Spleen (tissue), 11 donors: ENCODE results near the gene IFIT2. TPM values are rescaled to one million over a fixed set of nuclear protein-coding genes. Genes with fewer than 3 reads are reported as not detected.

ENCODE experiments used
- DNase-seq: peaks from one replicate; pipeline ENCODE4 v3.0.0-alpha.2; 2020
- H3K27ac ChIP-seq, 8 donors: fragments of 200-600 bp; sonication (generic) in 7 of 8; 1 replicate in 4 of 8; 2 replicates in 4 of 8; pipeline versions ENCODE4 v1.5.0 to v1.8.0; 2016 to 2021; ENCODE audit warnings: inconsistent platforms in 4 of 8, mild to moderate bottlenecking in 4 of 8, moderate library complexity in 1 of 8
- H3K27me3 ChIP-seq, 7 donors: fragments of 200-600 bp; sonication (generic) in 6 of 7; replicated peaks in 1 of 7; 1 replicate in 4 of 7; 2 replicates in 3 of 7; pipeline versions ENCODE4 v1.5.0 to v1.8.0; 2016 to 2021; ENCODE audit warnings: inconsistent platforms in 3 of 7, mild to moderate bottlenecking in 1 of 7
- H3K36me3 ChIP-seq, 6 donors: fragments of 200-600 bp; sonication (generic) in 5 of 6; 1 replicate in 4 of 6; 2 replicates in 2 of 6; pipeline versions ENCODE4 v1.5.0 to v1.8.0; 2016 to 2021; ENCODE audit warnings: inconsistent platforms in 2 of 6
- H3K4me1 ChIP-seq, 6 donors: fragments of 200-600 bp; sonication (generic) in 5 of 6; 1 replicate in 3 of 6; 2 replicates in 3 of 6; pipeline versions ENCODE4 v1.5.0 to v1.8.0; 2016 to 2021; ENCODE audit warnings: inconsistent platforms in 3 of 6
- H3K4me3 ChIP-seq, 8 donors: fragments of 200-600 bp; sonication (generic) in 7 of 8; 1 replicate in 4 of 8; 2 replicates in 4 of 8; pipeline versions ENCODE4 v1.5.0 to v1.8.0; 2016 to 2021; ENCODE audit warnings: inconsistent platforms in 4 of 8, mild to moderate bottlenecking in 4 of 8, moderate library complexity in 2 of 8
- H3K9me3 ChIP-seq, 8 donors: fragments of 200-600 bp; sonication (generic) in 7 of 8; 1 replicate in 4 of 8; 2 replicates in 4 of 8; pipeline versions ENCODE4 v1.5.0 to v1.8.0; 2016 to 2021; ENCODE audit warnings: inconsistent platforms in 4 of 8
- POLR2A ChIP-seq, 3 donors: fragments of 450-650 bp; IDR thresholded peaks; one replicate each; pipeline ENCODE4 v1.5.1; 2017; ENCODE audit warnings: antibody characterized with exemption in 3 of 3, mild to moderate bottlenecking in 1 of 3
- POLR2AphosphoS5 ChIP-seq, 3 donors: sonication (generic); formaldehyde crosslinking; IDR thresholded peaks; one replicate each; pipeline ENCODE4 v1.5.1; 2017; ENCODE audit warnings: antibody characterized with exemption in 3 of 3
- WGBS, 5 donors: extraction: QIAGEN DNeasy Blood & Tissue Kit in 3 of 5; methylation state at CpG; one replicate each; pipeline versions ENCODE4 v1.1.5 to v1.1.7; 2013 to 2018; 5-methylcytosine and 5-hydroxymethylcytosine counted together
- intact Hi-C: fragments of 100-400 bp; cut with DNase I; formaldehyde crosslinking; loops from one replicate; pipeline ENCODE4 v1.15.0; 2023; ENCODE audit warnings: low total_unique reads
- polyA plus RNA-seq, 3 donors: library from polyadenylated mRNA; stranded (reverse); fragments of 200-250 nt; gene quantifications; one replicate each; pipeline ENCODE4 v1.2.1, GENCODE V29; 2013
- total RNA-seq, 7 donors: library from RNA; depleted of rRNA in 3 of 7; stranded (reverse); fragments of >200 nt in 3 of 7; fragmentation: NEBNext Ultra II Directional in 4 of 7; extraction: Animal tissue kit (Norgen Biotek cat#: 25700) in 4 of 7; gene quantifications; one replicate each; pipeline versions ENCODE4 v1.1.0 to v1.2.1, GENCODE V29; 2016 to 2021
- TF ChIP-seq, protein P1 (sequence below), 11 experiments: fragments of 200-600 bp in 7 of 11; fragments of 450-650 bp in 4 of 11; sonication (generic) in 4 of 11; IDR thresholded peaks in 8 of 11; conservative IDR thresholded peaks in 3 of 11; 1 replicate in 7 of 11; 2 replicates in 4 of 11; pipeline versions ENCODE4 v1.4.0 to v1.8.0; 2016 to 2021; ENCODE audit warnings: antibody characterized with exemption in 11 of 11, inconsistent platforms in 4 of 11, mild to moderate bottlenecking in 1 of 11
- donor health status: healthy with polysubstance abuse.
- donor health status: DM: no; HTN: no; CAD: no; lungs with moderate emphysema.
- donor health status: DM: no; HTN: no; CAD: no.
- donor health status: Bipolar disorder and iron deficiency.
- donor health status: healthy.
- donor health status: DM: no; HTN: no; CAD: no.
- donor health status: DM: yes; HTN: yes; CAD: no.

Gene IFIT2
- total and polyA plus RNA-seq, 10 donors: 6.1 to 22.2 (median 15.9) TPM

- Histone ChIP-seq H3K36me3 (no peaks in the 10 kb centered on the region), H3K4me3 (no peak overlapping the region), H3K27ac (no peak overlapping the region), H3K9me3 (peaks cover 0 to 8% (median 0%) of the 10 kb centered on the region in 8 donors), H3K27me3 (no peaks in the 10 kb centered on the region), H3K4me1 (peaks cover 3 to 9% (median 6%) of the 10 kb centered on the region in 6 donors)
- TF ChIP-seq POLR2AphosphoS5 (IDR thresholded peaks at IDR 0.05) (no peak), POLR2A (IDR thresholded peaks at IDR 0.05) (no peak)
- TF ChIP-seq, protein P1, sequence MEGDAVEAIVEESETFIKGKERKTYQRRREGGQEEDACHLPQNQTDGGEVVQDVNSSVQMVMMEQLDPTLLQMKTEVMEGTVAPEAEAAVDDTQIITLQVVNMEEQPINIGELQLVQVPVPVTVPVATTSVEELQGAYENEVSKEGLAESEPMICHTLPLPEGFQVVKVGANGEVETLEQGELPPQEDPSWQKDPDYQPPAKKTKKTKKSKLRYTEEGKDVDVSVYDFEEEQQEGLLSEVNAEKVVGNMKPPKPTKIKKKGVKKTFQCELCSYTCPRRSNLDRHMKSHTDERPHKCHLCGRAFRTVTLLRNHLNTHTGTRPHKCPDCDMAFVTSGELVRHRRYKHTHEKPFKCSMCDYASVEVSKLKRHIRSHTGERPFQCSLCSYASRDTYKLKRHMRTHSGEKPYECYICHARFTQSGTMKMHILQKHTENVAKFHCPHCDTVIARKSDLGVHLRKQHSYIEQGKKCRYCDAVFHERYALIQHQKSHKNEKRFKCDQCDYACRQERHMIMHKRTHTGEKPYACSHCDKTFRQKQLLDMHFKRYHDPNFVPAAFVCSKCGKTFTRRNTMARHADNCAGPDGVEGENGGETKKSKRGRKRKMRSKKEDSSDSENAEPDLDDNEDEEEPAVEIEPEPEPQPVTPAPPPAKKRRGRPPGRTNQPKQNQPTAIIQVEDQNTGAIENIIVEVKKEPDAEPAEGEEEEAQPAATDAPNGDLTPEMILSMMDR (IDR thresholded peaks at IDR 0.05 in 8 of 11, conservative IDR thresholded peaks at IDR 0.05 in 3 of 11): no peak
- intact Hi-C loops: no loop called here
- no peak for DNase-seq
- WGBS, 5 donors: 90 to 94% (median 92%) methylated on average over 5 of the region's 5 CpGs
Observed at GRCh38 chr10:89262086-89263051, 39.5 kb upstream of the IFIT2 start.

- no peak for TF ChIP-seq POLR2AphosphoS5 (IDR thresholded peaks at IDR 0.05)
- TF ChIP-seq POLR2A (IDR thresholded peaks at IDR 0.05): no peak
- TF ChIP-seq, protein P1 (IDR thresholded peaks at IDR 0.05 in 8 of 11, conservative IDR thresholded peaks at IDR 0.05 in 3 of 11): no peak
- Histone ChIP-seq H3K36me3 (no peaks in the 10 kb centered on the region), H3K27ac (no peak overlapping the region), H3K4me1 (peaks cover 3 to 9% (median 6%) of the 10 kb centered on the region in 6 donors), H3K9me3 (peaks cover 0 to 8% (median 0%) of the 10 kb centered on the region in 8 donors), H3K27me3 (no peaks in the 10 kb centered on the region), H3K4me3 (no peak overlapping the region)
- DNase-seq: no peak
- intact Hi-C loops: no loop called here
- WGBS, 5 donors: 74 to 100% (median 79%) methylated on average over 1 of the region's 1 CpG
Observed at GRCh38 chr10:89263091-89263490, 38.8 kb upstream of the IFIT2 start.

GRCh38 chr10:89263531-89263930 is 38.3 kb upstream of the IFIT2 start:
- no peak for DNase-seq
- TF ChIP-seq, protein P1 (IDR thresholded peaks at IDR 0.05 in 8 of 11, conservative IDR thresholded peaks at IDR 0.05 in 3 of 11): no peak
- TF ChIP-seq POLR2A (IDR thresholded peaks at IDR 0.05) (no peak), POLR2AphosphoS5 (IDR thresholded peaks at IDR 0.05) (no peak)

More at GRCh38 chr10:89263531-89263930, 38.3 kb upstream of the IFIT2 start:
- Histone ChIP-seq H3K36me3 (no peaks in the 10 kb centered on the region), H3K4me3 (no peak overlapping the region), H3K27ac (no peak overlapping the region), H3K4me1 (peaks cover 3 to 9% (median 6%) of the 10 kb centered on the region in 6 donors), H3K27me3 (no peaks in the 10 kb centered on the region), H3K9me3 (peaks cover 0 to 8% (median 0%) of the 10 kb centered on the region in 8 donors)
- 91 to 100% (median 97%) methylated on average over 1 of the region's 1 CpG for WGBS, 5 donors
- intact Hi-C loops: no loop called here
